ENCODE measurements around the gene COASY.

The COASY gene

DNA sequence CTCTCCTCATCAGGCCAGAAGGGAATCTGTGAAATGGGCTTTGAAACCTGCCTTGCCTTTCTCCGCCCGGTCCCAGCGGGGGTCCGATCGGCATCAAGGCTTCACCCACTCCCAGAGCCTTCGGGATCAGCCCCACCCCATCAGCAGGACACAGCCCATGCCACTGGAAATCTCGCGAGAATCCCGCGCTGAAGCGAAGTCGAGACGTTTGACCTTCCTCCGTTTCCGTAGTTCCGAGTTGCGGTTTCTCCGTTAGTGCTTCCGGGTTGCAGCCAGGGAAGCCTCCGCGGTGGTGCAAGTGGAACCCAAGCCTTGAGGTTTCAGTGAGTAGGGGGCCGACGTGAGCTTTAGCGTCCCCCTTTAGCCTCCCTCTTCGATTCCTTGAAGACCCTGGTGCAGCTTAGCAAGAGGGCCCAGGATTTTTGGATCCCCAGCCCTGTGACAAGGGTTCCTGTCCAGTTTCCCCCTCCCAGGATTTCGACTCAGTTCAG, at the start of gene COASY:
COASY (plus strand) TSS at position 252 of the 491 bp plus-strand sequence. CDS start 475 bp downstream, outside the sequence.
- TF ChIP-seq CTCF (IDR thresholded peaks at IDR 0.05): no peak
- Mint-ChIP-seq H3K27me3 (ENCODE audit: low read depth, poor library complexity) (no peaks in the 10 kb centered on the region), H3K27ac (peak within 1 kb of the TSS; percentile 85), H3K4me1 (peaks cover 40% of the 10 kb centered on the region), H3K9me3 (no peaks in the 10 kb centered on the region), H3K4me3 (peak within 1 kb of the TSS; percentile 90), H3K36me3 (ENCODE audit: low read depth) (no peaks in the 10 kb centered on the region)
- DNase-seq: peak; percentile 85

DNA sequence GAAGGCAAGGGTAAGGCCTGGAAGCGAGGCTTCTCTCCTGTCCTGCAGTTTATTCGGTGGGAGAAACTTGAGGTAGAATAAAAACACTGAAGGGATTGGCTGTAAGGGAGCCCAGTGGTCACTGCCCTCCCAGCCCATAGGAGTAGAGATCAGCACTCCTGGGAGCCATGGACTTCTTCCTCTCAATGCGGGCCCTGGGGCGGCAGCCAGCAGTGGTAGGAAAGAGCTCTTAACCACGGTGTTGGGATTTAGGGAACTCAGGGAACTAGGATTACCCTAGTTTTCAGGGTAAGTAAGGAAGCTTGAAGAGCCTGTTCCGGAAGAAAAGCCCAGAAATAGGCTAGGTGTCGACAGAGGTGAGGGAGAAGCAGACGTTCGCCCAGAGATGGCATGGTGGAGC, 49.7 kb upstream of the COASY start:
- DNase-seq: no peak
- H3K27ac Mint-ChIP-seq: peak overlapping the region; percentile 88
- peaks cover 7% of the 10 kb centered on the region for H3K27me3 Mint-ChIP-seq (ENCODE audit: low read depth, poor library complexity)
- no peak for TF ChIP-seq CTCF (IDR thresholded peaks at IDR 0.05)
- H3K36me3 Mint-ChIP-seq (ENCODE audit: low read depth): peaks cover 48% of the 10 kb centered on the region
- no peaks in the 10 kb centered on the region for H3K9me3 Mint-ChIP-seq
- peaks cover 24% of the 10 kb centered on the region for H3K4me1 Mint-ChIP-seq
- H3K4me3 Mint-ChIP-seq: no peak overlapping the region

DNA sequence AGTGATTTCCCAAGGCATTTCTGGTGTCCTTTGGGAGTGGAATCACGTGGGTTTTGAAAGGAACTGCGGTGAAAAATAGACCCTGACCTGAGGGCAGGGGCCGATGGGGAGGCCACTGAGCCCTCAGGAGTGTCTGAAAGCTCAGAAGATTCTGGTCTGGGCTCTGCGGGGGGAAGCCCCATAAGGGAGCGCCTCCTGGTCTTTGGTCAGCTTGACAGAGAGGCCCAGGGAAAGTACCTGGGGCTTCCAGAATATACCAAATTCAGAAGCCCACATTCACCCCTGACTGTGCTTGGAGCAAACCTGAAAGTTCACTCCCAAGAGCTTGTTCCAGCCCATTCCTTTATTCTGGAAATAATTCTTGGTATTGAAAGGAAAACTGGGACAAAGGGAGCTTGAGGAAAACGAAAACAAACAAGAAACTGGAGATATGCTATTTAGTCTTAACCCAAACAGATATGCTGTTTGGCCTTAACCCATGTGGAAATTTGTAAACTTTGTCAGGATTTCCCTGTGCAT, 49.2 kb upstream of the COASY start:
- Mint-ChIP-seq H3K27ac (peak overlapping the region; percentile 38), H3K36me3 (ENCODE audit: low read depth) (peaks cover 43% of the 10 kb centered on the region), H3K27me3 (ENCODE audit: low read depth, poor library complexity) (peaks cover 7% of the 10 kb centered on the region), H3K4me1 (peaks cover 24% of the 10 kb centered on the region), H3K4me3 (no peak overlapping the region), H3K9me3 (no peaks in the 10 kb centered on the region)
- no peak for TF ChIP-seq CTCF (IDR thresholded peaks at IDR 0.05)
- no peak for DNase-seq

- Mint-ChIP-seq H3K27me3 (ENCODE audit: low read depth, poor library complexity) (peaks cover 7% of the 10 kb centered on the region), H3K27ac (no peak overlapping the region), H3K4me3 (no peak overlapping the region), H3K9me3 (no peaks in the 10 kb centered on the region), H3K4me1 (peaks cover 29% of the 10 kb centered on the region), H3K36me3 (ENCODE audit: low read depth) (peaks cover 34% of the 10 kb centered on the region)
- TF ChIP-seq CTCF (IDR thresholded peaks at IDR 0.05): no peak
- no peak for DNase-seq
Measured at GRCh38 chr17:42513686-42514085, 48.3 kb upstream of the COASY start.

DNA sequence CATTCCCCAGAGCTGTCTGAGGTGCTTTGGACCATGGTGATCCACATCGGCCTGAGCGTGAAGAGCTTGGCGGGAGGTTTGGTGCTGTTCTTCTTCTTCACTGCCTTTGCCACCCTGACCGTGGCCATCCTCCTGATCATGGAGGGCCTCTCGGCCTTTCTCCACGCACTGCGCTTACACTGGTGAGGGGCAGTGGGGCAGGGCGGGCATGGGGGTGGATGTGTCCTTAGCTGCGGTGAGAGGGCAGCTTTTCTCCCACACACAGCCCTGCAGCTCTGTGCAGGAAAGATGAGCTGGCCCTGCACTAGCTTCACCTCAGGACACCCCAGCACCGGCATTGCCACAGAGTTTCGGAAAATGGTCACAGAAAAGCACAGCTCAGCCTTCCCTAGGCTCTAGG, 47.7 kb upstream of the COASY start:
- no peak for DNase-seq
- no peak for TF ChIP-seq CTCF (IDR thresholded peaks at IDR 0.05)
- Mint-ChIP-seq H3K36me3 (ENCODE audit: low read depth) (peaks cover 28% of the 10 kb centered on the region), H3K4me1 (peaks cover 35% of the 10 kb centered on the region), H3K27ac (no peak overlapping the region), H3K4me3 (no peak overlapping the region), H3K27me3 (ENCODE audit: low read depth, poor library complexity) (peaks cover 7% of the 10 kb centered on the region), H3K9me3 (no peaks in the 10 kb centered on the region)

DNA sequence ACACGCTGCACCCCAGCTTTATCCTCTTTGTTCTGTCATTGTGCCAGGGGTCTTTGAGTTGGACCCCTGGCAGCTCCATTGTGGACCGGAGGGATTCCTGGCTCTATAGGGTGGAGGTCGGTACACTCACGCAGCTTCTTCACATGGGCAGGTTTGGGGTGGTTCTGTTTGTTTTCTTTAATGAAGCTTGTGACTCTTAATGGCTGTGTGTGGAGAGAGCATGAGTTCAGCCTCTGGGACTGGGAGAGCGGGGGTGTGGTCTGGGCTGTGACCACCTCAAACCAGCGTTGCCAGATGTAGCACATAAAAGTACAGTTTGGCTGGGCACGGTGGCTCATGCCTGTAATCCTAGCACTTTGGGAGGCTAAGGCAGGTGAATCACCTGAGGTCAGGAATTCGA, 47.1 kb upstream of the COASY start:
- Mint-ChIP-seq H3K27ac (peak overlapping the region; percentile 34), H3K36me3 (ENCODE audit: low read depth) (peaks cover 24% of the 10 kb centered on the region), H3K27me3 (ENCODE audit: low read depth, poor library complexity) (peaks cover 7% of the 10 kb centered on the region), H3K4me3 (no peak overlapping the region), H3K4me1 (peaks cover 41% of the 10 kb centered on the region), H3K9me3 (no peaks in the 10 kb centered on the region)
- TF ChIP-seq CTCF (IDR thresholded peaks at IDR 0.05): no peak
- no peak for DNase-seq

Measured in nephron progenitor cell (in vitro differentiated cells).